Chondrocyte (in vitro differentiated cells): ENCODE measurements around the gene CROT. TPM values are rescaled to one million over a fixed set of nuclear protein-coding genes. Genes with fewer than 3 reads are reported as not detected.
A peak's percentile ranks its signal among the peaks of the same experiment; 100 is the strongest.

Source experiments
- DNase-seq: peaks from one replicate; pipeline ENCODE4 v3.0.0; 2021; ENCODE audit warnings: mixed read lengths, low spot score
- H3K27ac Mint-ChIP-seq: one replicate; pipeline ENCODE4 v1.8.0; 2021; ENCODE audit warnings: mild to moderate bottlenecking, moderate library complexity, mixed read lengths; ENCODE audit not compliant: unreplicated experiment
- H3K27me3 Mint-ChIP-seq: 2 replicates; pipeline ENCODE4 v1.8.0; 2021; ENCODE audit warnings: low read depth, mixed read lengths
- H3K36me3 Mint-ChIP-seq: 2 replicates; pipeline ENCODE4 v1.8.0; 2021; ENCODE audit warnings: low read depth, mixed read lengths
- H3K4me1 Mint-ChIP-seq: 2 replicates; pipeline ENCODE4 v1.8.0; 2021; ENCODE audit warnings: low read depth, mild to moderate bottlenecking, mixed read lengths
- H3K4me3 Mint-ChIP-seq: one replicate; pipeline ENCODE4 v1.8.0; 2021; ENCODE audit warnings: mild to moderate bottlenecking, moderate library complexity, mixed read lengths; ENCODE audit not compliant: unreplicated experiment
- H3K9me3 Mint-ChIP-seq: 2 replicates; pipeline ENCODE4 v1.8.0; 2021; ENCODE audit warnings: low read depth, mixed read lengths
- CTCF ChIP-seq: fragments of 200-600 bp; sonication (generic); IDR thresholded peaks from 2 replicates; pipeline ENCODE4 v1.5.0; 2021; ENCODE audit warnings: antibody characterized with exemption, mild to moderate bottlenecking, moderate library complexity
- total RNA-seq: library from RNA; stranded (reverse); gene quantifications from 3 replicates; pipeline ENCODE4 v1.2.1, GENCODE V29; 2021

Gene CROT
- total RNA-seq, 1 donor from 2014 or later: 12.6 TPM

GRCh38 chr7:87413029-87413428, 67.6 kb downstream of the CROT start:
- peaks cover 14% of the 10 kb centered on the region for H3K27me3 Mint-ChIP-seq
- no peak overlapping the region for H3K27ac Mint-ChIP-seq
- no peak for DNase-seq
- H3K4me1 Mint-ChIP-seq: no peaks in the 10 kb centered on the region
- no peak overlapping the region for H3K4me3 Mint-ChIP-seq
- H3K36me3 Mint-ChIP-seq: no peaks in the 10 kb centered on the region
- H3K9me3 Mint-ChIP-seq: no peaks in the 10 kb centered on the region
- TF ChIP-seq CTCF: no peak

GRCh38 chr7:87413951-87414793, 68.7 kb downstream of the CROT start:
- H3K4me3 Mint-ChIP-seq: no peak overlapping the region
- no peak for DNase-seq
- no peak for TF ChIP-seq CTCF
- peaks cover 13% of the 10 kb centered on the region for H3K27me3 Mint-ChIP-seq
- H3K9me3 Mint-ChIP-seq: no peaks in the 10 kb centered on the region
- H3K27ac Mint-ChIP-seq: no peak overlapping the region
- H3K36me3 Mint-ChIP-seq: no peaks in the 10 kb centered on the region
- H3K4me1 Mint-ChIP-seq: no peaks in the 10 kb centered on the region

- Mint-ChIP-seq H3K4me3 (no peak overlapping the region), H3K27me3 (peaks cover 13% of the 10 kb centered on the region), H3K27ac (no peak overlapping the region), H3K9me3 (no peaks in the 10 kb centered on the region), H3K36me3 (no peaks in the 10 kb centered on the region), H3K4me1 (no peaks in the 10 kb centered on the region)
- no peak for DNase-seq
- TF ChIP-seq CTCF: no peak
Measured at GRCh38 chr7:87414794-87415188, 69.3 kb downstream of the CROT start.

GRCh38 chr7:87416682-87417587, 71.5 kb downstream of the CROT start:
- DNase-seq: no peak
- peaks cover 14% of the 10 kb centered on the region for H3K27me3 Mint-ChIP-seq

More at GRCh38 chr7:87416682-87417587, 71.5 kb downstream of the CROT start:
- no peaks in the 10 kb centered on the region for H3K4me1 Mint-ChIP-seq
- no peak overlapping the region for H3K4me3 Mint-ChIP-seq
- peak; percentile 97 for TF ChIP-seq CTCF
- no peaks in the 10 kb centered on the region for H3K9me3 Mint-ChIP-seq
- no peaks in the 10 kb centered on the region for H3K36me3 Mint-ChIP-seq
- H3K27ac Mint-ChIP-seq: no peak overlapping the region
